Skeletal muscle satellite cell (primary cell): Measurements from ENCODE around the gene FGGY. TPM values are rescaled to one million over a fixed set of nuclear protein-coding genes. Genes with fewer than 3 reads are reported as not detected.

ENCODE experiments used
- H3K27me3 ChIP-seq: 2 replicates; pipeline ENCODE4 v1.7.0; 2013; ENCODE audit warnings: low read length; ENCODE audit not compliant: control insufficient read depth, insufficient read depth
- H3K36me3 ChIP-seq: 2 replicates; pipeline ENCODE4 v1.7.0; 2013; ENCODE audit warnings: mild to moderate bottlenecking, control low read depth, low read length; ENCODE audit not compliant: insufficient read depth
- H3K4me1 ChIP-seq: 2 replicates; pipeline ENCODE4 v1.7.0; 2013; ENCODE audit warnings: low read length; ENCODE audit not compliant: control insufficient read depth, insufficient read depth
- H3K4me2 ChIP-seq: 2 replicates; pipeline ENCODE4 v1.7.0; 2013; ENCODE audit warnings: mild to moderate bottlenecking, low read length
- H3K4me3 ChIP-seq: 2 replicates; pipeline ENCODE4 v1.7.0; 2013; ENCODE audit warnings: low read length
- H3K9ac ChIP-seq: 2 replicates; pipeline ENCODE4 v1.7.0; 2013; ENCODE audit warnings: mild to moderate bottlenecking, low read depth, low read length, moderate library complexity
- H3K9me3 ChIP-seq: replicated peaks from 2 replicates; pipeline ENCODE4 v1.7.0; 2013; ENCODE audit warnings: mild to moderate bottlenecking, control low read depth, low read length
- small RNA-seq: library from RNA; depleted of rRNA; stranded (forward); fragments of <200 nt; gene quantifications from one replicate; pipeline ENCODE3, GENCODE V24; 2012

FGGY gene

GRCh38 chr1:59805554-59805953 is 508.7 kb downstream of the FGGY start:
- H3K9ac ChIP-seq: no peak overlapping the region
- H3K36me3 ChIP-seq: no peaks in the 10 kb centered on the region
- no peak overlapping the region for H3K4me2 ChIP-seq
- H3K9me3 ChIP-seq: no peaks in the 10 kb centered on the region
- no peak overlapping the region for H3K4me3 ChIP-seq
- H3K4me1 ChIP-seq: no peaks in the 10 kb centered on the region
- H3K27me3 ChIP-seq: peaks cover 9% of the 10 kb centered on the region

Small RNA genes lying within 50 kb of the gene (small RNA-seq; reads per million reads assigned to genes)
- not detected for gene MIR4711
